22Rv1 (cell line): ENCODE data around the gene ZNF587.

Source experiments
- CTCF ChIP-seq: fragments of 450-650 bp; IDR thresholded peaks from 2 replicates; pipeline ENCODE4 v1.5.1; 2017; ENCODE audit warnings: mild to moderate bottlenecking
- ZFX ChIP-seq: fragments of 450-650 bp; IDR thresholded peaks from 2 replicates; pipeline ENCODE4 v1.6.1; 2017; ENCODE audit warnings: antibody characterized with exemption, borderline replicate concordance

- TF ChIP-seq CTCF (no peak), ZFX (no peak)
These were observed 31.3 kb upstream of the ZNF587 start for GRCh38 chr19:57818378-57818777.
